ENCODE data around the gene DIAPH2.
"Not testable (repeated sequence)": the region's sequence is repeated elsewhere in the genome, so short reads cannot be mapped to it uniquely, and the experiment has no call there.

DNA sequence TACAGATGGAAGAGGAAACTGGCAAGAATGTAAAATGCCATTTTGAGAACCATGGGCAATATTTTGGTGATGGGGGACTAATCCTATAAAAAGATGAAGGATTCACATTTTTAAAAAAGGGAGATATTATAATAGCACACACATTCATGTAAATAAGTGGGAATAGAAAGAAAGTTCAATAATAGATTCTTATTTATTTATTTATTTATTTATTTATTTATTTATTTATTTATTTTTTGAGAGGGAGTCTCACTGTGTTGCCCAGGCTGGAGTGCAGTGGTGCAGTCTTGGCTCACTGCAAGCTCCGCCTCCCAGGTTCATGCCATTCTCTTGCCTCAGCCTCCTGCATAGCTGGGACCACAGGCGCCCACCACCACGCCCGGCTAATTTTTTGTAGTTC is 174.8 kb downstream of the DIAPH2 start:
- TF ChIP-seq, protein P1, sequence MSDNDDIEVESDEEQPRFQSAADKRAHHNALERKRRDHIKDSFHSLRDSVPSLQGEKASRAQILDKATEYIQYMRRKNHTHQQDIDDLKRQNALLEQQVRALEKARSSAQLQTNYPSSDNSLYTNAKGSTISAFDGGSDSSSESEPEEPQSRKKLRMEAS (IDR thresholded peaks at IDR 0.05; ENCODE audit: low read depth, low read length), result not testable (repeated sequence)
- TF ChIP-seq POLR2A (IDR thresholded peaks at IDR 0.05; ENCODE audit: extremely low read depth, insufficient read length), result not testable (repeated sequence)
- TF ChIP-seq, protein P2, sequence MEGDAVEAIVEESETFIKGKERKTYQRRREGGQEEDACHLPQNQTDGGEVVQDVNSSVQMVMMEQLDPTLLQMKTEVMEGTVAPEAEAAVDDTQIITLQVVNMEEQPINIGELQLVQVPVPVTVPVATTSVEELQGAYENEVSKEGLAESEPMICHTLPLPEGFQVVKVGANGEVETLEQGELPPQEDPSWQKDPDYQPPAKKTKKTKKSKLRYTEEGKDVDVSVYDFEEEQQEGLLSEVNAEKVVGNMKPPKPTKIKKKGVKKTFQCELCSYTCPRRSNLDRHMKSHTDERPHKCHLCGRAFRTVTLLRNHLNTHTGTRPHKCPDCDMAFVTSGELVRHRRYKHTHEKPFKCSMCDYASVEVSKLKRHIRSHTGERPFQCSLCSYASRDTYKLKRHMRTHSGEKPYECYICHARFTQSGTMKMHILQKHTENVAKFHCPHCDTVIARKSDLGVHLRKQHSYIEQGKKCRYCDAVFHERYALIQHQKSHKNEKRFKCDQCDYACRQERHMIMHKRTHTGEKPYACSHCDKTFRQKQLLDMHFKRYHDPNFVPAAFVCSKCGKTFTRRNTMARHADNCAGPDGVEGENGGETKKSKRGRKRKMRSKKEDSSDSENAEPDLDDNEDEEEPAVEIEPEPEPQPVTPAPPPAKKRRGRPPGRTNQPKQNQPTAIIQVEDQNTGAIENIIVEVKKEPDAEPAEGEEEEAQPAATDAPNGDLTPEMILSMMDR (IDR thresholded peaks at IDR 0.05; ENCODE audit: low read depth, low read length), result not testable (repeated sequence)

Data from NB4 (cell line).